OCI-LY3 (cell line): Measurements from ENCODE around the gene NEMP2.
A peak's percentile ranks its signal among the peaks of the same experiment; 100 is the strongest.

Source experiments
- H2AFZ ChIP-seq: fragments of 200-600, 300-600 bp; shearing (Covaris generic); 2 replicates; pipeline ENCODE4 v1.6.0; 2014; ENCODE audit warnings: antibody characterized with exemption, low read depth, low read length
- H3K27ac ChIP-seq: fragments of 200-600, 300-600 bp; sonication (generic); 2 replicates; pipeline ENCODE4 v1.5.1; 2014; ENCODE audit warnings: mild to moderate bottlenecking, low read length, moderate library complexity, mixed read lengths
- H3K27me3 ChIP-seq: fragments of 200-600, 300-600 bp; sonication (generic); 2 replicates; pipeline ENCODE4 v1.6.1; 2014; ENCODE audit warnings: low read depth, low read length, mixed read lengths
- H3K36me3 ChIP-seq: fragments of 200-600, 300-600 bp; sonication (generic); replicated peaks from 2 replicates; pipeline ENCODE3; 2014; ENCODE audit warnings: low read depth, low read length, mixed read lengths
- H3K4me1 ChIP-seq: fragments of 300-600, 200-600 bp; sonication (generic); 2 replicates; pipeline ENCODE4 v1.6.1; 2014; ENCODE audit warnings: low read length, mixed read lengths
- H3K4me2 ChIP-seq: fragments of 200-600, 300-600 bp; sonication (generic); 2 replicates; pipeline ENCODE4 v1.6.1; 2014; ENCODE audit warnings: low read length, mixed read lengths
- H3K4me3 ChIP-seq: fragments of 300-600, 200-600 bp; sonication (generic); 2 replicates; pipeline ENCODE4 v1.5.1; 2014; ENCODE audit warnings: antibody characterized with exemption, mild to moderate bottlenecking, low read length, moderate library complexity
- H3K79me2 ChIP-seq: fragments of 300-600, 200-600 bp; shearing (Covaris generic); 2 replicates; pipeline ENCODE4 v1.6.1; 2014; ENCODE audit warnings: mild to moderate bottlenecking, low read length, mixed read lengths
- H3K9ac ChIP-seq: fragments of 300-600, 200-600 bp; shearing (Covaris generic); 2 replicates; pipeline ENCODE4 v1.6.0; 2014; ENCODE audit warnings: mild to moderate bottlenecking, low read length, moderate library complexity
- H3K9me3 ChIP-seq: fragments of 200-600, 300-600 bp; shearing (Covaris generic); 2 replicates; pipeline ENCODE4 v1.6.1; 2014; ENCODE audit warnings: low read length, mixed read lengths; ENCODE audit not compliant: insufficient read depth
- H4K20me1 ChIP-seq: fragments of 200-600, 300-600 bp; sonication (generic); 2 replicates; pipeline ENCODE4 v1.6.1; 2016; ENCODE audit warnings: low read length, mixed read lengths; ENCODE audit not compliant: insufficient read depth
- CTCF ChIP-seq: fragments of 200-600, 300-600 bp; sonication (generic); IDR thresholded peaks from 2 replicates; pipeline ENCODE4 v1.5.1; 2014; ENCODE audit warnings: antibody characterized with exemption, low read length, low read depth
- EZH2phosphoT487 ChIP-seq: fragments of 200-600 bp; shearing (Covaris generic); IDR thresholded peaks from 2 replicates; pipeline ENCODE4 v1.6.1; 2018; ENCODE audit warnings: antibody characterized with exemption, mixed run types, low read depth

NEMP2 gene

GRCh38 chr2:190527214-190527613 lies 7.3 kb downstream of the NEMP2 start:
- Histone ChIP-seq H3K4me3 (no peak overlapping the region), H3K9me3 (no peaks in the 10 kb centered on the region), H3K27me3 (no peaks in the 10 kb centered on the region), H2AFZ (no peak overlapping the region), H3K4me1 (peaks cover 29% of the 10 kb centered on the region), H3K4me2 (peak overlapping the region; percentile 40), H3K27ac (no peak overlapping the region), H3K9ac (no peak overlapping the region), H3K36me3 (peaks cover 4% of the 10 kb centered on the region), H3K79me2 (0 out of 2 replicates have a peak, but pooled peaks cover 3% of the 10 kb centered on the region), H4K20me1 (no peaks in the 10 kb centered on the region)
- TF ChIP-seq CTCF (no peak), EZH2phosphoT487 (no peak)

GRCh38 chr2:190526105-190526750 lies 8.3 kb downstream of the NEMP2 start:
- Histone ChIP-seq H3K4me1 (peaks cover 29% of the 10 kb centered on the region), H3K27ac (no peak overlapping the region), H3K36me3 (peaks cover 4% of the 10 kb centered on the region), H3K4me2 (peak overlapping the region; percentile 40), H3K79me2 (0 out of 2 replicates have a peak, but pooled peaks cover 2% of the 10 kb centered on the region), H2AFZ (peak overlapping the region; percentile 64), H3K9ac (no peak overlapping the region), H3K27me3 (no peaks in the 10 kb centered on the region), H3K9me3 (no peaks in the 10 kb centered on the region), H4K20me1 (no peaks in the 10 kb centered on the region), H3K4me3 (peak overlapping the region; percentile 7; the same call in 1 of the 2 replicates)
- peak; percentile 19; the same call in 1 of the 2 replicates for TF ChIP-seq CTCF
- no peak for TF ChIP-seq EZH2phosphoT487

GRCh38 chr2:190524928-190525327 lies 9.6 kb downstream of the NEMP2 start:
- no peaks in the 10 kb centered on the region for H3K79me2 ChIP-seq
- peaks cover 4% of the 10 kb centered on the region for H3K36me3 ChIP-seq
- H3K27ac ChIP-seq: no peak overlapping the region
- no peak overlapping the region for H3K9ac ChIP-seq
- H3K4me1 ChIP-seq: peaks cover 29% of the 10 kb centered on the region
- TF ChIP-seq EZH2phosphoT487 (no peak), CTCF (no peak)
- no peaks in the 10 kb centered on the region for H3K9me3 ChIP-seq
- no peak overlapping the region for H3K4me3 ChIP-seq
- no peaks in the 10 kb centered on the region for H3K27me3 ChIP-seq
- H4K20me1 ChIP-seq: no peaks in the 10 kb centered on the region
- H2AFZ ChIP-seq: no peak overlapping the region
- H3K4me2 ChIP-seq: no peak overlapping the region

GRCh38 chr2:190519975-190520767 lies 14.4 kb downstream of the NEMP2 start:
- Histone ChIP-seq H3K9me3 (no peaks in the 10 kb centered on the region), H3K36me3 (peaks cover 11% of the 10 kb centered on the region), H4K20me1 (no peaks in the 10 kb centered on the region), H3K27me3 (no peaks in the 10 kb centered on the region), H3K27ac (no peak overlapping the region), H2AFZ (no peak overlapping the region), H3K4me3 (no peak overlapping the region), H3K4me1 (no peaks in the 10 kb centered on the region), H3K9ac (no peak overlapping the region), H3K79me2 (no peaks in the 10 kb centered on the region), H3K4me2 (no peak overlapping the region)
- no peak for TF ChIP-seq CTCF
- no peak for TF ChIP-seq EZH2phosphoT487
